Posterior cingulate gyrus (tissue), 11 donors: ENCODE data around the gene ZBTB7C.

Source experiments
- DNase-seq, 10 donors: peaks; one replicate each; pipeline versions ENCODE4 v3.0.0 to v3.0.0-alpha.2; 2020 to 2021; ENCODE audit warnings: mixed read lengths in 3 of 10
- intact Hi-C: fragments of 100-400 bp; cut with DNase I; formaldehyde crosslinking; loops from one replicate; pipeline ENCODE4 v1.15.1; 2023

The ZBTB7C gene

GRCh38 chr18:48085781-48086487, 323.2 kb downstream of the ZBTB7C start:
- DNase-seq: no peak
- intact Hi-C loops: no loop called here

- intact Hi-C loops: no loop called here
Observed at GRCh38 chr18:48084858-48085257, 324.3 kb downstream of the ZBTB7C start.

GRCh38 chr18:48084041-48084757, 325.0 kb downstream of the ZBTB7C start:
- peak in 1 of 10 donors; percentile 77 for DNase-seq

More at GRCh38 chr18:48084858-48085257, 324.3 kb downstream of the ZBTB7C start:
- DNase-seq: no peak

GRCh38 chr18:48080546-48080945, 328.6 kb downstream of the ZBTB7C start:
- intact Hi-C loops: no loop called here
- DNase-seq: no peak

More at GRCh38 chr18:48084041-48084757, 325.0 kb downstream of the ZBTB7C start:
- intact Hi-C loops: no loop called here

- intact Hi-C loops: no loop called here
- peak in 1 of 10 donors; percentile 81 for DNase-seq
Observed at GRCh38 chr18:48079885-48080284, 329.3 kb downstream of the ZBTB7C start.

GRCh38 chr18:48078448-48078847, 330.7 kb downstream of the ZBTB7C start:
- intact Hi-C loops: no loop called here
- DNase-seq: no peak

GRCh38 chr18:48077291-48077690, 331.9 kb downstream of the ZBTB7C start:
- DNase-seq: no peak
- intact Hi-C loops: no loop called here

- intact Hi-C loops: no loop called here
- no peak for DNase-seq
Observed at GRCh38 chr18:48076461-48076860, 332.7 kb downstream of the ZBTB7C start.

GRCh38 chr18:48075707-48076093, 333.5 kb downstream of the ZBTB7C start:
- intact Hi-C loops: no loop called here
- DNase-seq: no peak

GRCh38 chr18:48074929-48075706, 334.1 kb downstream of the ZBTB7C start:
- no peak for DNase-seq
- intact Hi-C loops: no loop called here

GRCh38 chr18:48073211-48073930, 335.8 kb downstream of the ZBTB7C start:
- no peak for DNase-seq
- intact Hi-C loops: no loop called here

- intact Hi-C loops: no loop called here
- DNase-seq: no peak
Observed at GRCh38 chr18:48072428-48073204, 336.6 kb downstream of the ZBTB7C start.

GRCh38 chr18:48068916-48069445, 340.2 kb downstream of the ZBTB7C start:
- intact Hi-C loops: no loop called here
- DNase-seq: no peak

- DNase-seq: peak in 3 of 10 donors; percentile 40 to 90 (median 85)
- intact Hi-C loops: no loop called here
Observed at GRCh38 chr18:48066225-48066652, 342.9 kb downstream of the ZBTB7C start.

- DNase-seq: no peak
- intact Hi-C loops: no loop called here
Observed at GRCh38 chr18:48065601-48065995, 343.6 kb downstream of the ZBTB7C start.

GRCh38 chr18:48064978-48065600, 344.1 kb downstream of the ZBTB7C start:
- intact Hi-C loops: no loop called here
- no peak for DNase-seq

GRCh38 chr18:48061781-48062570, 347.2 kb downstream of the ZBTB7C start:
- intact Hi-C loops: no loop called here
- DNase-seq: no peak

GRCh38 chr18:48060970-48061369, 348.2 kb downstream of the ZBTB7C start:
- intact Hi-C loops: no loop called here
- DNase-seq: no peak
